ENCODE measurements around the gene SLCO2A1. TPM values are rescaled to one million over a fixed set of nuclear protein-coding genes. Genes with fewer than 3 reads are reported as not detected.

Gene SLCO2A1
- polyA plus RNA-seq, 3 donors = 16.9 to 24.6 (median 17.6) TPM

DNA sequence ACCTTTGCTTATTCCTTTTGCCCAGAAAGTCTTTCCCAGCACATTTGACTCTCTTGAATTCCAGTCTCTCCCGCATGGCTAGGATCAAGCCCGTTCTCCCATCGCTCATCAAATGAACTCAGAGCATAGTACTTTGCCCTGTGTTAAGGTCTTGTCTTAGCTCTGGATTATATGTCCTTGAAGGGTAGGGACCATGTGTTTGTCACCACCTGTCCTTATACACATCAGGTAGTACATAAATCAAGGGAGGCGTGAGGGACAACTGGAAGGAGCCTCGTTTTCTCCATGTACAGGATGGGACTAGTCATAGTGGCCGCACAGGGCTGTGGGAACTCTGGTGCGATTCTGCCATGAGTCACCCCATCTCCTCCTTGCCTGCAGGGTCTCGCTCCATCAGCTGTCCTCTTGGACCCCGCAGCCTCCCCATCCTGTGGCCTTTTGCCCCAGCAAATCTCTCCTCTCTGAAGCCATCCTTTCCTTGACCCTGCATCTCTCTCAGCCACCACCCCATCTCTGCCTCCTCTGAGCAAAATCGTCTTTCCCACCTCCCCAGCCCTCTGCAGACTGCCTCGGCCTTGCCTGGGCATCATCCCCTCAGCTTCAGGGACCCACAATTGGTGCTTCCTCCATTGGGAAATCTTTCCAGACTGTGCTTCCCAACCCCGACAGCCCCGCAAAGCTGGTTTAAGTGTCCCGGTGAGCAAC, 100.7 kb downstream of the SLCO2A1 start:
- no peak for DNase-seq (ENCODE audit: extremely low read depth in 1 of 11, low read depth in 9 of 11, low spot score in 4 of 11)

DNA sequence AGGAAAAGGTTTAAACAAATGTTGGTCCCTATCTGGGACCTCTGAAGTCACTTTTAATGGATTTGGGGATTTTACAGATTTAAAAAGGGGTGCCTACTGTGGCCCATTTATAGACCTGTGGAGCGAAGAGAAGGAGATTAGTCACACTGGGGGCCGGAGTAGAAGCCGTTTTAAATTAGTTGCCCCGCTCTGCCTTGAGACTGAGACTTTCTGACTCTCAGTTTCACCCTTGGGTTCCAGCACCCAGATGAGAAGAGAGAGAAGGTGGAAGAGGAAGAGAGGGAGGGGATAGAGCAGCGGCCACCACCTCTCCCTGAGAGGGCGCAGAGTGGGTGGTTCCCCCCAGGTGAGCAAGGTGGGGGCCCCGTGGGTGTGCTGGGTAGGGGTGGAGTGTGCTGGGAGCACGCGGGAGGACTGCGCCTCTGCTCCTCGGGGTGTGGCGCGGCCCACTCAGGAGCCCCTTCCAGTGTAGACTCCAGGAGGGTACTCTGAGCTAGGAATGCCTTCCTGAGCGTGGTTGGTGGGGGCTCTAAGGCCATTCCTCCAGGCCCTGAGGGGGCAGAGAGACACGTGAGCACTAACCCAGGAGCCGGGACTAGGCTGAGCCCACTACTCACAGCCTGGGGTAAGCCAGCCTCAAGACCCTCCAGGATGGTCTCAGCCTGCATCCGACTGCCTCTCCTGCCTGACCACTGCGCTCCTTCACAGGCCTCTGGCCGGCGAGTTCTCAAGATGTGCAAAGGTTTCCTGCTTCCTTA, 101.4 kb downstream of the SLCO2A1 start:
- DNase-seq (ENCODE audit: extremely low read depth in 1 of 11, low read depth in 9 of 11, low spot score in 4 of 11) = no peak

DNA sequence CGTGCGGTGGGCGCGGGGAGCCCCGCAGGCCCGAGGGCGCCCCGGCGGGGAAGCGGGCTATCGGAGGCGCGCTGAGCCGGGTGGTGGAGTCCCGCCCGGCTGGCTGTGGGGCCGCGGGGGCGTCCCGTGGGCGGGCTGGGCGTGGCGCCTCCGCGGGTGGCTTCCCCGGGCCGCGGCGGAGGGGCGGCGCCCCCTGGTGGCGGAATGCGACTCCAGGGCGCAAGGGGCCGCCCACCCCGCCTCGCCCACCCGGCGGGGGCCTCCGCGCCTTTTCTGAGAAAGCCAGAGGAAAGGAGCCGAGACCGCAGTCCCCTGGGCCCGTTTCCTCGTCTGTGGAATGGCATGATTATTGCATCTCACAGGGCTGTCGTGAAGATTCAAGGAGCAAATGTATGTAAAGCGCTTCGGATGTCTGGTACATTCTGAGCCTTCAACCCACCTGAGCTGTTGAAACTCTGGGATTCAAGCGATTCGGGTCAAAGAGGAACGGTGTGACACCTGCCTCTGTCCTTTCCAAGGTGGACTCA, 102.1 kb downstream of the SLCO2A1 start:
- peak in 5 of 11 donors; percentile 31 to 63 (median 50) for DNase-seq (ENCODE audit: extremely low read depth in 1 of 11, low read depth in 9 of 11, low spot score in 4 of 11)

DNA sequence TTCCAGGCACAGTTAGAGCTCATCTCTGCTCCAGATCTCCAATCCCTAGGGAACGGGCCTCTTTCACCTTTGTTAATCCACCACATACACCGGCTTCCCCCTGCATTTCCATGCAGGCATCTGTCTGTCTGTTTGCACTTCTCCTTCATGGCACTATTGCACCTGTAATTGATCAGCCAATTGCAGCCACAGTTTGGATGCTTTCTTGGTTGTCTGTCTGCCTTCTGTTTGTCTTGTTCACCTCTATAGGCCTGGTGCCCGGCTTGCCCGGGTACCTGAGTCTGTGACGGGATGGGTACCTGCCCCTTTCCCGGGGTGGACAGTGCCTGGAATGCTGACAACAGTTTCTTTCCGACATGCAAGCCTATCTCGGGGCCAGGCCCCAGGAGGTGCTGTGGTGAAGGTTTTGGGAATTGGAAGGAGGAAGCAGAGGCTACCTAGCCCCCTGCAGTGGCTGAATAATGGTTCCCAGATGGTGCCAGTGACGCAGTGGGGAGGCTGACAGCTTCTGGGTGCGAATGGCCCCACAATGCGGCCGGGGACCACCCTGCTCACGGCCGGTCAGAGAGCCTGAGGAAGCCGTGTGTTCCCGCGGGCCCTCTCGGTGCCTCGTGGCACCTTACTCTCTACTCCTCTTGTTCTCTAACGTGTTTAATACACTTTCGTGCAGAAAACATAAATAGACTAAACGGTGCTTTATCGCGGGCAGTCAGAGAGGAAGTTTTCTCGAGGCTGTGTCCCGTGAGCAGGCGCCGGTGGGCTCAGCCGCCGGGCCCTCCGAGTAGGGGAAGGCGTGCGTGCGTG, 102.8 kb downstream of the SLCO2A1 start:
- DNase-seq (ENCODE audit: extremely low read depth in 1 of 11, low read depth in 9 of 11, low spot score in 4 of 11) = no peak

DNA sequence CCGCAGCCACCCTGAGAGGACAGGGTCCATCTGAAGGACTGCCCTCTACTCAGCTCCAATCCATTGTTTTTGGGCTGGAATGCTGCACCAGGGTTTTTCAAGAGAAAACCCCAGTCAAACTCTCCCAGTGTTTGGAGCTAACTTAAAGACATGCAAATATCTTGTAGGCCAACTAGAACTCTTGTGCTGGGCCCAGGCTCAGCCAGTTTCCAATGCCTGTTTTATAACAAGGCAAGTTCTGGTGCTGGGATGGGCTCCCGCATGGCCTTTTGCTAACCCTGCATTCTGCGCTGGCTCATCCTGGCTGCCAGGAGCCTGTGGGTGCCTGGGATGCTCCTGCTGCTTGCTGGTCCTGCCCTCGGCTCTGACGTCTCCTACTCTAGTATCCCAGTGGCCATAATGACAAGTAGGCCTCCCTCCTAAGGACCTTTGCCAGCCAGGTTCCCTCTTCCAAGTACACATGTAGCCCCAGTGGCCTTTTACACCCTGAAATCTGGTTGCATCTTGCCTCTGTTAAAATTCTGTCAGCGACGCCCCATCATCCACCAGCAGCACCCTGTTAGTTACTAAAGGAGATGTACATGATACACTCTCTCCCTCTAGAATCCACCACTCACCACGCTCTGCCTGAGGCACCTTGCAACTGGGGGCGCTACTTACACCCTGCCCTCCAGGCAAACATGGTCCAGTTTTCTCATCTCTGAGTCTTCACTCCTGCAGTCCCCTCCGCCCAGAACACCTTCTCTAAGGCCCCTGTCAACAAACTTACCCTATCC, 103.6 kb downstream of the SLCO2A1 start:
- DNase-seq (ENCODE audit: extremely low read depth in 1 of 11, low read depth in 9 of 11, low spot score in 4 of 11) = no peak

DNA sequence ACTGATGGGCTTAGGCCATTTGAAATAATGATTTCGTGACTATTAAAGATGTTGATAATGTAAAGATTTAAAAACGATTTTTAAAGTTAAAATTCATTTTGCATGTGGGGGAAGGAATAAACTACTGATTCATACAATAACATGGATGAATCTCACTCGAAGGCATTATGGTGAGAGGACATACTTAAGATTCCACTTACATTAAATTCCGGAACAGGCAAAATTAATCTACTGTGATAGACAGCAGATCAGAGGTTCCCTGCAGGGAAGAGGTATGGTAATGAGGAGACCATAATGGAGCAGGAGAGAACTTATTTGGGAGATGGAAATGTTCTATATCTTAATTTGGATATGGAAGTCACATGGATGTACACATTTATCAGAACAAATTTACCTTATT, 105.7 kb downstream of the SLCO2A1 start:
- no peak for DNase-seq (ENCODE audit: extremely low read depth in 1 of 11, low read depth in 9 of 11, low spot score in 4 of 11)

DNA sequence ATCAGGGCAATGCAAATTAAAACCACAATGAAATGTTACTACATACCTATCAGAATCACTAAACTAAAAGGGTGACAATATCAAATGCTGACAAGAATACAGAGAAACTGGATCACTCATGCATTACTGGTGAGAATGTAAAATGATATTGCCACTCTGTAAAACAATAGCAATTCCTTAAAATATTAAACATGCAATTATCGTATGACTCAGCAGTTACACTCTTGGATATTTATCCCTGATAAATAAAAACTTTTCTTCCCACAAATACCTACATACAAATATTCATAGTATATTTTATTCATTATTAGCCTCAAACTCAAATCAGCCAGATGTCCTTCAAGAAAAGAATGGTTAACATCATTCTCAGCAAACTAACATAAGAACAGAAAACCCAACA, 108.1 kb downstream of the SLCO2A1 start:
- DNase-seq (ENCODE audit: extremely low read depth in 1 of 11, low read depth in 9 of 11, low spot score in 4 of 11) = no peak

DNA sequence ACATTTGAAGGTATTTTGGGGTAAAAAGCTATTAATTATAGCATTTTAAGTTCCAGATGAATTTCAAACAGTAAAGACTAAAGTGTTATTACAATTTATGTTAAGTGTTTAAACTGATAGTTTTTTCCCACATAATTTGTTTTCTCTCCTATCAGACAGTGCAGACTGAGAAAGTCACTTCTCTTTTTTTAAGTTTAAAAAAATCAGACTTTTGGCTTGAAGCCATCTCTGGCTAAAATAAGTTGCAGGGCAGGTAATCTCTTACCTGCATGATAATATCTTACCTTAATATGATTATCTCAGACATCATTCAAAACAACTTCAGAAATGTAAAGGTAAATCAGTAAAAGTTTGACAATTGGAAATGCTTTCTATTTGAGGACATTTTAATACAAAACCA, 112.6 kb downstream of the SLCO2A1 start:
- DNase-seq (ENCODE audit: extremely low read depth in 1 of 11, low read depth in 9 of 11, low spot score in 4 of 11) = no peak

DNA sequence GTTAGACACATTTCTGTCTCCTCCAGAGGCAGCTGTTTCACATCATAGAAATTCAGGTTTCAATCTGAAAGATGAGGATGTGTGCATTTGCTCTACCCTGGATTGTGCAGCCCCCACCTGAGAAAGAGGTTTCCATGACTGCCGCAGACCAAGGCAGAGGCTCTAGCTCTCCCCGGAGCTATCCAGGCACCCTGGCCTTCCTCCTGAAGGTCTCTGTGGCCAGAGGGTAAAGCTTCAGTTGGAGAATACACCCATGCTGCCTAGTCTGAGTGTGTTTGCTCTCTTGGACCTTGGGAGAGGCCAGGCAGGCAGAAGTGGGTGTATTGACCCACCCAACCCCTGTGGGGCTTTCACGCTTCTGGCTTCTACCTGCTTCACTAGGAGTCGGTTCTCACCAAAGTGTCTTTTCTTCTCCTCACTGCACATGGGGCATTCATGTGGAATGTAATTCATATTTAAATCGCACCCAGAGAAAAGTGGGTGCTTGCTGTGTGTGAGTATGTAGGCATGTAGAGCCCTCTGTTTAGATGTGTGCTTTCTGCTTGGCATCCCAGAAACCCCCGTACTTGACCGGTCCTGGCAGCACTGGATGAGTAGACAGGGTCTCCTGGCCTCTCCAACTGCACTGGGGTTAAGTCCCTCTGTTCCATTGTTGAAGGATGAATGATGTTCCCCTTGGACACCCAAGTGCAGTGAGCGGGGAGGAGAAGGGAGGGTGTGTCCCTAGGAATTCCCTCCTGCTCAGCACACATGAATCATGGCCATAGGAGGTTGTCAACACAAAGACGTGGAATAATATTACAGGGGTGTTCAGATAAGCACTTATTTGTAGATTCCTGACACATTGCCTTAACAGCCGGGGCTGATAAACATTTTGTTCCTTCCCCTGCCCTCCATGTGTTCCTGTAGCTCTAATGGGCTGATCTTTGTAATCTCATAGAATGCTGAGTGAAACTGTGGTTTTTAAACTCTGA, 113.8 kb downstream of the SLCO2A1 start:
- no peak for DNase-seq (ENCODE audit: extremely low read depth in 1 of 11, low read depth in 9 of 11, low spot score in 4 of 11)

DNA sequence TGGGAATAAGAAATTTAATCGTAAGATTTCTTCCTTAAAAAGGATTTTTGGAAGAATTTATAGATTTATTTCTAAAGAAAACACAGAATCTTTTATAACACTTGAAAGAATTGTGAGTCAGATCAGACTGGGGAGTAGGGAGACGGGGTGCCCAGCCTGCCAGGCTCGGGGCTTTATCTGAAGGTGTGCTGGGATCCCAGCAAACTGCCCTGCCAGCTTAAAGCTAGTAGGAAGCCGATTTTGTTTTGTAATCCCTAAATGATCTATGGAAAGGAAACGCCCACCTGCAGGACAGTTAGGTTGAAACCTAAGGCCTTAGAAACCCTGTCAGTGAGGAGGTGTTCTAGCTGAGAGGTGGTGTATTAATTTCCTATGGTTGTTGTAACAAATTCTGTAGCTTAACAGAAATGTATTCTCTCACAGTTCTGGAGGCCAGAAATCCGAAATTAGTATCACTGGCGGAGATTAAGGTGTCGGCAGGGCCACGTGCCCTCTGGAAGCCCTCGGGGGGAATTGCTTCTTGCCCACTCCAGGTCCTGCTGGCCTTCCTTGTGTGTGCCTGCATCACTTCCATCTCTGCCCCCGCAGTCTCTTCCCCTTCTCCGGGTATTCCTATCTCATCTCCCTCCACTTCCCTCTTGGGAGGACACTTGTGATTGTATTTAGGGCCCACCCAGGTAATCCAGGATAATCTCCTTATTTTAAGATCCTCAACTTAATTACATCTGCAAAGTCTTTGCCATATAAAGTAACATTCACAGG, 114.7 kb downstream of the SLCO2A1 start:
- no peak for DNase-seq (ENCODE audit: extremely low read depth in 1 of 11, low read depth in 9 of 11, low spot score in 4 of 11)

DNA sequence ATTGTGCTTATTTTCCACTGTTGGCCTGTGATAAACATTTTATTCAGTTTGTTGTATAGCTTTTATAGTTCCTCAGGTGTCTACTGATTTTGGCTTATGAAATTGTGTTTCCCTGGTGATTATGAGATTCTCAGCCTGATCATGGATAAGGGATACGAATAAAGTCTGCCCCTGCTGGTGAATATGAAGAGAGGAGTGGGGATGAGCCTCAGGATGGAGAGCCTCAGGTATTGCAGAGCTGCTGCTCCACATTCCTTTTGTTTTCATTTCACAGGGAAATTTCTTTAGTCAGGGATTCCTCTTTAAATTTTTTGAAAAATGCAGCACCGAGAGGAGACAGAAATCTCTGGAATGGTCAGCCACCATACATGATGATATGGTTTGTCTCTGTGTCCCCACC, 119.3 kb downstream of the SLCO2A1 start:
- DNase-seq (ENCODE audit: extremely low read depth in 1 of 11, low read depth in 9 of 11, low spot score in 4 of 11) = no peak

DNA sequence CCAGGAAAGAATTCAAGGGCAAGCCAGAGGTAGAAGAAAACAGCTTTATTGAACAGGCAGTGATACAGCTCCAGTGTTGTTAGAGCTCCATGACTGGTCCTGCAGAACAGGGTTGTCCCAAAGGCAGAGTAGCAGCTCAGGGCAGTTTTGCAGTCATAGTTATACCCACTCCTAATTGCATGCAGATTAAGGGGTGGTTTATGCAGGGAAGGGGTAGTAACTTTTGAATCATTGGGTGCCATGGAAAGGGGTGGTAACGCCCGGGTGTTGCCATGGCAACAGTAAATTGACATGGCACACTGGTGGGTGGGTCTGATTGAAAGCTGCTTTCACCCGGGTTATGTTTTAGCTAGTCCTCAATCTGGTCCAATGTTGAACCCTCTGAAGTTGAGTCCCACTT, 124.3 kb downstream of the SLCO2A1 start:
- DNase-seq (ENCODE audit: extremely low read depth in 1 of 11, low read depth in 9 of 11, low spot score in 4 of 11) = no peak

DNA sequence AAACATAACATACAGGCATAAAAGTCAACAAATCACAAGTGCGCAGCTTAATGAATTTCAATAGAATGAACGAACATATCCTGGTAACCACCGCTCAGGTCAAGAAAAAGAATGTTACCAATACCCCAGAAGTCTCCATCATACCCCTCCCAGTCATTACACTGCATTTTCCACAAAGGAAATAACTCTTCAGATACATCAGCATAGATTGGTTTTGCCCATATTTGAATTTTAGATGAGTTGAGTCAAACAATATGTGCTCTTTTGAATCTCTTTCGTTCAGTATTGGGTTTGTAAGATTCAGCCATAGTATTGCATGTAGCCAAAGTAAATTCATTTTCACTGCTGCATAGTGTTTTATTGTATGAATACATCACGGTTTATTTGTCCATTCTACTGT, 127.9 kb downstream of the SLCO2A1 start:
- DNase-seq (ENCODE audit: extremely low read depth in 1 of 11, low read depth in 9 of 11, low spot score in 4 of 11) = no peak

DNA sequence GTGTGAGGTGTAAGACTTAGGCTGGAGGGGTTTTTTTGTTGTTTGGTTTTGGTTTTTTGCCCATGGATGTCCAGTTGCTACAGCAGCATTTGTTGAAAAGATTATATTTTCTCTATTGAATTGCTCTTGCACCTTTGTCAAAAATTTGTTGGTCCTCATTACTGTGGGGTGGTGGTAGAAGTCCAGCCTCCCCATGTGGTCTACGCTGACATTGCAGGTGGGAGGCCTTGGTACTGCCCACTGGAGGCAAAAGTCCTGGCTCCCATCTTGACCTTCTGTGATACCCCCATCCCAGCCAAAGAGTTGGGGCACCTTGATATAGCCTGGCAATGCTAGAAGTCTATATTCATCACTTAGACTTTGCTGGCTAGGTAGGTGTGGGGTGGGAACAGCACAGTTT, 128.6 kb downstream of the SLCO2A1 start:
- DNase-seq (ENCODE audit: extremely low read depth in 1 of 11, low read depth in 9 of 11, low spot score in 4 of 11) = no peak

DNA sequence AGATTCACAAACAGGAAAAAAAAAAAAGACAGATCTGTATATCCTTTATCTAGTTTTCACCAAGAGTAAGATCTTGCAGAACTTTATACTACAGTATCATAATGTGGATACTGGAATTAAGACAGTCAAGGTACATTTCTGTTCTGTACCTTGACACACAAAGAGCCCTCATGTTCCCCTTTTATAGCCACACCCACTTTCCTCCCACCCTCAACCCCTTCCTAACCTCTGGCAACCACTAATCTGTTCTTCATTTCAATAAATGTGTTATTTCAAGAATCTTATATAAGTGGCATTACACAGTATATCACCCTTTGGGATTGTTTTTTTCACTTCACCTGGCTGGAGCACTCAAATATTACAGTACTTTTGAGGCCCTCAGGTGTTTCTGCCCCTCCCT, 130.4 kb downstream of the SLCO2A1 start:
- no peak for DNase-seq (ENCODE audit: extremely low read depth in 1 of 11, low read depth in 9 of 11, low spot score in 4 of 11)

DNA sequence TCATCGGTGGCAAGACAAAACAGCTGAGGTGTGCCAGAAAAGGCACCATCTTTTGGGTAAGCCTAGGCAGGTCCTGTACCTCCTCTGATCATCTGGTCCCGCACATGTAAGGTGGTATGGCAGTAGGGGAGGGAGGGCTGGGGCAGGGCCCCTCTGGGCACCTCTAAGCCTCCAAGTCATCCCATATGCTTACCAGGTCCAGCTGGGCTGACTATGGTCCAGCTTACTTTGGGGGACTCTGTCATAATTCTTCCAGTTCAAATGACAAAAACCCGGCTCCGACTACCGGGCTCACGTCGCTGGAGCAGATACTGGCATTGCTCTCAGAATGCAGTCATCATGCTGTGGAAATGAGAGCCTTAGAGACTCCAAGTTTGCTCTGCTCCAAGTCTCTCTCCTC, 132.2 kb downstream of the SLCO2A1 start:
- no peak for DNase-seq (ENCODE audit: extremely low read depth in 1 of 11, low read depth in 9 of 11, low spot score in 4 of 11)
